ENCODE data around the gene FAM217A.

- no peak for TF ChIP-seq CTCF (IDR thresholded peaks at IDR 0.05)
- TF ChIP-seq POLR2A (IDR thresholded peaks at IDR 0.05), result no peak
These were observed 9.8 kb upstream of the FAM217A start for GRCh38 chr6:4088704-4089103.
